K562 (cell line): Measurements from ENCODE around the gene TRERF1.

Source experiments
- KLF13 ChIP-seq: fragments of 450-650 bp; IDR thresholded peaks from 2 replicates; pipeline ENCODE4 v1.6.1; 2016; ENCODE audit warnings: missing genetic modification characterization, low read depth, mild to moderate bottlenecking, missing compliant biosample characterization, moderate library complexity, borderline replicate concordance
- MEF2D ChIP-seq: conservative IDR thresholded peaks from 2 replicates; pipeline ENCODE4 v1.6.1; 2016; ENCODE audit warnings: low read depth, missing genetic modification characterization, missing compliant biosample characterization
- SPI1 ChIP-seq: IDR thresholded peaks from 2 replicates; pipeline ENCODE4 v1.6.1; 2011; ENCODE audit warnings: low read depth, low read length, control low read depth, borderline replicate concordance
- SRF ChIP-seq, 2 experiments: fragments of 250-450, 450-650 bp in 1 of 2; sonication (Bioruptor Pico) in 1 of 2; sonication (generic) in 1 of 2; formaldehyde crosslinking; IDR thresholded peaks; 2 replicates each; pipeline versions ENCODE4 v1.5.0 to v1.5.1; 2020 to 2022; ENCODE audit warnings: mild to moderate bottlenecking in 1 of 2, missing genetic modification reagents in 1 of 2
- TAF9B ChIP-seq: fragments of 450-650 bp; IDR thresholded peaks from 2 replicates; pipeline ENCODE4 v1.6.1; 2018; ENCODE audit warnings: mild to moderate bottlenecking; ENCODE audit not compliant: partially characterized antibody
- ZNF184 ChIP-seq: sonication (generic); formaldehyde crosslinking; IDR thresholded peaks from 2 replicates; pipeline ENCODE4 v1.5.0; 2020; ENCODE audit warnings: missing genetic modification reagents
- TF ChIP-seq, protein P1 (sequence below), 3 experiments: IDR thresholded peaks in 2 of 3; conservative IDR thresholded peaks in 1 of 3; 2 replicates each; pipeline ENCODE4 v1.5.1; 2011 to 2012; ENCODE audit warnings: low read length in 3 of 3, mild to moderate bottlenecking in 3 of 3, control low read depth in 2 of 3, improper control_type of control experiment in 1 of 3, inconsistent platforms in 1 of 3, low read depth in 1 of 3, mixed read lengths in 1 of 3, moderate library complexity in 1 of 3; ENCODE audit not compliant: insufficient read depth in 2 of 3
- TF ChIP-seq, protein P2 (sequence below): fragments of 450-650 bp; formaldehyde crosslinking; IDR thresholded peaks from 2 replicates; pipeline ENCODE4 v1.4.0; 2020; ENCODE audit warnings: mild to moderate bottlenecking, moderate library complexity
- TF ChIP-seq, protein P3 (sequence below): fragments of 250-450 bp; sonication (Bioruptor Pico); IDR thresholded peaks from 2 replicates; pipeline ENCODE4 v1.5.0; 2020; ENCODE audit warnings: mild to moderate bottlenecking
- TF ChIP-seq, protein P4 (sequence below): sonication (generic); formaldehyde crosslinking; IDR thresholded peaks from 2 replicates; pipeline ENCODE4 v1.8.0; 2023; ENCODE audit warnings: missing genetic modification reagents, mild to moderate bottlenecking, borderline replicate concordance

DNA sequence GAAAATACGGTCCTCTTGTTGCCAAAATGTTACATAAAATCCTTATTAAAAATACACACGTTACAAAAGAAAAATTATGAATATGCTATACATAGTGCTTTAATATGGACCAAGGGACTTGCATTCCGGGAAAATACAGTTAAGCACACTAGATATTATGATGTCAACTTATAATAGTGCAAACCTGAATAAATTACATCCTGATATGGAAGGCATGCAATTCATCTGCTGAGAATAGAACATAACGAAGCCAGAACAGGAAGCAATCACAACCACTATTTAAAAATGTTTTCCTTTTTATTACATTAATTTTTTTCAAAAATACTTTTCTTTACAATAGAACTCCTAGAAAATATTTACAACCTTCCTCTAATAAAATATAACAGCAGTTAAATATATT lies 226.3 kb downstream of the TRERF1 start:
- TF ChIP-seq SPI1 (no peak), ZNF184 (CRISPR knock-in tag) (no peak), TAF9B (no peak), MEF2D (tag) (no peak), SRF (CRISPR knock-in tag; IDR thresholded peaks at IDR 0.05) (no peak), KLF13 (no peak)
- TF ChIP-seq, protein P1, sequence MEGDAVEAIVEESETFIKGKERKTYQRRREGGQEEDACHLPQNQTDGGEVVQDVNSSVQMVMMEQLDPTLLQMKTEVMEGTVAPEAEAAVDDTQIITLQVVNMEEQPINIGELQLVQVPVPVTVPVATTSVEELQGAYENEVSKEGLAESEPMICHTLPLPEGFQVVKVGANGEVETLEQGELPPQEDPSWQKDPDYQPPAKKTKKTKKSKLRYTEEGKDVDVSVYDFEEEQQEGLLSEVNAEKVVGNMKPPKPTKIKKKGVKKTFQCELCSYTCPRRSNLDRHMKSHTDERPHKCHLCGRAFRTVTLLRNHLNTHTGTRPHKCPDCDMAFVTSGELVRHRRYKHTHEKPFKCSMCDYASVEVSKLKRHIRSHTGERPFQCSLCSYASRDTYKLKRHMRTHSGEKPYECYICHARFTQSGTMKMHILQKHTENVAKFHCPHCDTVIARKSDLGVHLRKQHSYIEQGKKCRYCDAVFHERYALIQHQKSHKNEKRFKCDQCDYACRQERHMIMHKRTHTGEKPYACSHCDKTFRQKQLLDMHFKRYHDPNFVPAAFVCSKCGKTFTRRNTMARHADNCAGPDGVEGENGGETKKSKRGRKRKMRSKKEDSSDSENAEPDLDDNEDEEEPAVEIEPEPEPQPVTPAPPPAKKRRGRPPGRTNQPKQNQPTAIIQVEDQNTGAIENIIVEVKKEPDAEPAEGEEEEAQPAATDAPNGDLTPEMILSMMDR (IDR thresholded peaks at IDR 0.05 in 2 of 3, conservative IDR thresholded peaks at IDR 0.05 in 1 of 3; ENCODE audit: insufficient read depth in 2 of 3, low read depth in 1 of 3, low read length in 3 of 3) = no peak
- TF ChIP-seq, protein P2, sequence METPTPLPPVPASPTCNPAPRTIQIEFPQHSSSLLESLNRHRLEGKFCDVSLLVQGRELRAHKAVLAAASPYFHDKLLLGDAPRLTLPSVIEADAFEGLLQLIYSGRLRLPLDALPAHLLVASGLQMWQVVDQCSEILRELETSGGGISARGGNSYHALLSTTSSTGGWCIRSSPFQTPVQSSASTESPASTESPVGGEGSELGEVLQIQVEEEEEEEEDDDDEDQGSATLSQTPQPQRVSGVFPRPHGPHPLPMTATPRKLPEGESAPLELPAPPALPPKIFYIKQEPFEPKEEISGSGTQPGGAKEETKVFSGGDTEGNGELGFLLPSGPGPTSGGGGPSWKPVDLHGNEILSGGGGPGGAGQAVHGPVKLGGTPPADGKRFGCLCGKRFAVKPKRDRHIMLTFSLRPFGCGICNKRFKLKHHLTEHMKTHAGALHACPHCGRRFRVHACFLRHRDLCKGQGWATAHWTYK (CRISPR knock-in tag) = no peak
- TF ChIP-seq, protein P3, sequence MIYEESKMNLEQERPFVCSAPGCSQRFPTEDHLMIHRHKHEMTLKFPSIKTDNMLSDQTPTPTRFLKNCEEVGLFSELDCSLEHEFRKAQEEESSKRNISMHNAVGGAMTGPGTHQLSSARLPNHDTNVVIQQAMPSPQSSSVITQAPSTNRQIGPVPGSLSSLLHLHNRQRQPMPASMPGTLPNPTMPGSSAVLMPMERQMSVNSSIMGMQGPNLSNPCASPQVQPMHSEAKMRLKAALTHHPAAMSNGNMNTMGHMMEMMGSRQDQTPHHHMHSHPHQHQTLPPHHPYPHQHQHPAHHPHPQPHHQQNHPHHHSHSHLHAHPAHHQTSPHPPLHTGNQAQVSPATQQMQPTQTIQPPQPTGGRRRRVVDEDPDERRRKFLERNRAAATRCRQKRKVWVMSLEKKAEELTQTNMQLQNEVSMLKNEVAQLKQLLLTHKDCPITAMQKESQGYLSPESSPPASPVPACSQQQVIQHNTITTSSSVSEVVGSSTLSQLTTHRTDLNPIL = no peak
- TF ChIP-seq, protein P4, sequence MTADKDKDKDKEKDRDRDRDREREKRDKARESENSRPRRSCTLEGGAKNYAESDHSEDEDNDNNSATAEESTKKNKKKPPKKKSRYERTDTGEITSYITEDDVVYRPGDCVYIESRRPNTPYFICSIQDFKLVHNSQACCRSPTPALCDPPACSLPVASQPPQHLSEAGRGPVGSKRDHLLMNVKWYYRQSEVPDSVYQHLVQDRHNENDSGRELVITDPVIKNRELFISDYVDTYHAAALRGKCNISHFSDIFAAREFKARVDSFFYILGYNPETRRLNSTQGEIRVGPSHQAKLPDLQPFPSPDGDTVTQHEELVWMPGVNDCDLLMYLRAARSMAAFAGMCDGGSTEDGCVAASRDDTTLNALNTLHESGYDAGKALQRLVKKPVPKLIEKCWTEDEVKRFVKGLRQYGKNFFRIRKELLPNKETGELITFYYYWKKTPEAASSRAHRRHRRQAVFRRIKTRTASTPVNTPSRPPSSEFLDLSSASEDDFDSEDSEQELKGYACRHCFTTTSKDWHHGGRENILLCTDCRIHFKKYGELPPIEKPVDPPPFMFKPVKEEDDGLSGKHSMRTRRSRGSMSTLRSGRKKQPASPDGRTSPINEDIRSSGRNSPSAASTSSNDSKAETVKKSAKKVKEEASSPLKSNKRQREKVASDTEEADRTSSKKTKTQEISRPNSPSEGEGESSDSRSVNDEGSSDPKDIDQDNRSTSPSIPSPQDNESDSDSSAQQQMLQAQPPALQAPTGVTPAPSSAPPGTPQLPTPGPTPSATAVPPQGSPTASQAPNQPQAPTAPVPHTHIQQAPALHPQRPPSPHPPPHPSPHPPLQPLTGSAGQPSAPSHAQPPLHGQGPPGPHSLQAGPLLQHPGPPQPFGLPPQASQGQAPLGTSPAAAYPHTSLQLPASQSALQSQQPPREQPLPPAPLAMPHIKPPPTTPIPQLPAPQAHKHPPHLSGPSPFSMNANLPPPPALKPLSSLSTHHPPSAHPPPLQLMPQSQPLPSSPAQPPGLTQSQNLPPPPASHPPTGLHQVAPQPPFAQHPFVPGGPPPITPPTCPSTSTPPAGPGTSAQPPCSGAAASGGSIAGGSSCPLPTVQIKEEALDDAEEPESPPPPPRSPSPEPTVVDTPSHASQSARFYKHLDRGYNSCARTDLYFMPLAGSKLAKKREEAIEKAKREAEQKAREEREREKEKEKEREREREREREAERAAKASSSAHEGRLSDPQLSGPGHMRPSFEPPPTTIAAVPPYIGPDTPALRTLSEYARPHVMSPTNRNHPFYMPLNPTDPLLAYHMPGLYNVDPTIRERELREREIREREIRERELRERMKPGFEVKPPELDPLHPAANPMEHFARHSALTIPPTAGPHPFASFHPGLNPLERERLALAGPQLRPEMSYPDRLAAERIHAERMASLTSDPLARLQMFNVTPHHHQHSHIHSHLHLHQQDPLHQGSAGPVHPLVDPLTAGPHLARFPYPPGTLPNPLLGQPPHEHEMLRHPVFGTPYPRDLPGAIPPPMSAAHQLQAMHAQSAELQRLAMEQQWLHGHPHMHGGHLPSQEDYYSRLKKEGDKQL (CRISPR knock-in tag) = no peak
